Bronchial epithelial cell (primary cell): ENCODE measurements around the gene TNNI3. TPM values are rescaled to one million over a fixed set of nuclear protein-coding genes. Genes with fewer than 3 reads are reported as not detected.
A peak's percentile ranks its signal among the peaks of the same experiment; 100 is the strongest.
"Not testable (repeated sequence)": the region's sequence is repeated elsewhere in the genome, so short reads cannot be mapped to it uniquely, and the experiment has no call there.

ENCODE experiments used
- DNase-seq: peaks from one replicate; pipeline ENCODE4 v3.0.0-alpha.2; 2010; ENCODE audit warnings: low read depth
- FAIRE-seq: peaks from 2 replicates; lab custom pipeline; 2011; peaks lifted over from hg19 to GRCh38; lab: Jason Lieb, UNC
- H3K27me3 ChIP-seq: 2 replicates; pipeline ENCODE4 v1.5.1; 2011; ENCODE audit warnings: low read length; ENCODE audit not compliant: control insufficient read depth, insufficient read depth
- H3K36me3 ChIP-seq: 2 replicates; pipeline ENCODE4 v1.5.1; 2011; ENCODE audit warnings: low read length; ENCODE audit not compliant: control insufficient read depth, insufficient read depth
- H3K4me3 ChIP-seq: 2 replicates; pipeline ENCODE4 v1.5.1; 2011; ENCODE audit warnings: mild to moderate bottlenecking, low read depth, low read length, control low read depth
- total RNA-seq: library from RNA; depleted of rRNA; stranded (reverse); fragments of >200 nt; gene quantifications from 2 replicates; pipeline ENCODE4 v1.2.1, GENCODE V29; 2014
- TF ChIP-seq, protein P1 (sequence below): IDR thresholded peaks from 2 replicates; pipeline ENCODE4 v1.5.1; 2011; ENCODE audit warnings: mild to moderate bottlenecking, moderate library complexity, low read length, control low read depth, inconsistent platforms; ENCODE audit not compliant: insufficient read depth, severe bottlenecking

TNNI3 gene
- total RNA-seq, 1 donor from 2014 or later: 0.53 TPM

DNA sequence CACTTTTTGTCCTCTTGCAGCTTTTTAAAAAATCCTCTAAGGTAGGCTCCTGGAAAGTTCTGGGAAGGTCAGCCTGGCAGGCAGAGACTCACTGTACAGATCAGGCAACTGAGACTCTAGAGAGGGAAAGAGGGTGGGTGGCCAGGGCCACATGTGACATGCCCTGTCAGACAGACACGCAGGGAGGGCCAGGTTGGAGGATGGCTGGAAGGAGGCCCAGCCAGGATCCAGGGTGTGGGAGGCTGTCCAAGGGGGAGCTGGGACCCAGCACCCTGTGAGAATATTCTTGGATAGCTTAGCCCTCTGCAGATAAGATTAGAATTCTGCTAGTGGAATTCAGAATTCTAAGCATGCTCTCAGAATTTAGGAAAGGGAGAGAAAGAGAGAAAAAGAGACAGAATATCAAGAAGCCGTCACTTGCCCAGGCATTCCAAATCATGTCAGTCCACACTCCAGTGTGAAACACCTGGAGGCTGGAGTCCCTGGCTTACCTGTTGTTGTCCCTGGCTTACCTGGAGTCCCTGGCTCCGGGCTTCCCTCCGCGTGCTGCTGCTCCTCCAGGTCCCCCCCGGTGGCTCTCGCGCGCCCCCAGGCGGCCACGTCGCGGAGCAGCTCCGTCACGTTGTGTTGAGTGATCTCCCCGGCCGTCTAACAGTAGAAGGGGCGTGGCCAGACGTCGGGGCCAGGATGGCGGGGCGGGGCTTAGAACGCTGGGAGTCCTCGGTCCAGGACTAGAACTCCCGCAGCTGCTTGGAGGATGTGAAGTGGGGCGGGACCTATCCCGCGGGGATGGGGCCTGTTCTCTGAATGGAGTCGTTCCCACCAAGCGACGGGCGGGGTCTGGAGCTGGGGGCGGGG lies 2.8 kb upstream of the TNNI3 start:
- no peak for FAIRE-seq
- no peaks in the 10 kb centered on the region for H3K27me3 ChIP-seq
- no peaks in the 10 kb centered on the region for H3K36me3 ChIP-seq
- TF ChIP-seq, protein P1, sequence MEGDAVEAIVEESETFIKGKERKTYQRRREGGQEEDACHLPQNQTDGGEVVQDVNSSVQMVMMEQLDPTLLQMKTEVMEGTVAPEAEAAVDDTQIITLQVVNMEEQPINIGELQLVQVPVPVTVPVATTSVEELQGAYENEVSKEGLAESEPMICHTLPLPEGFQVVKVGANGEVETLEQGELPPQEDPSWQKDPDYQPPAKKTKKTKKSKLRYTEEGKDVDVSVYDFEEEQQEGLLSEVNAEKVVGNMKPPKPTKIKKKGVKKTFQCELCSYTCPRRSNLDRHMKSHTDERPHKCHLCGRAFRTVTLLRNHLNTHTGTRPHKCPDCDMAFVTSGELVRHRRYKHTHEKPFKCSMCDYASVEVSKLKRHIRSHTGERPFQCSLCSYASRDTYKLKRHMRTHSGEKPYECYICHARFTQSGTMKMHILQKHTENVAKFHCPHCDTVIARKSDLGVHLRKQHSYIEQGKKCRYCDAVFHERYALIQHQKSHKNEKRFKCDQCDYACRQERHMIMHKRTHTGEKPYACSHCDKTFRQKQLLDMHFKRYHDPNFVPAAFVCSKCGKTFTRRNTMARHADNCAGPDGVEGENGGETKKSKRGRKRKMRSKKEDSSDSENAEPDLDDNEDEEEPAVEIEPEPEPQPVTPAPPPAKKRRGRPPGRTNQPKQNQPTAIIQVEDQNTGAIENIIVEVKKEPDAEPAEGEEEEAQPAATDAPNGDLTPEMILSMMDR: peak; percentile 94
- peak; percentile 69 for DNase-seq
- H3K4me3 ChIP-seq: no peak overlapping the region

DNA sequence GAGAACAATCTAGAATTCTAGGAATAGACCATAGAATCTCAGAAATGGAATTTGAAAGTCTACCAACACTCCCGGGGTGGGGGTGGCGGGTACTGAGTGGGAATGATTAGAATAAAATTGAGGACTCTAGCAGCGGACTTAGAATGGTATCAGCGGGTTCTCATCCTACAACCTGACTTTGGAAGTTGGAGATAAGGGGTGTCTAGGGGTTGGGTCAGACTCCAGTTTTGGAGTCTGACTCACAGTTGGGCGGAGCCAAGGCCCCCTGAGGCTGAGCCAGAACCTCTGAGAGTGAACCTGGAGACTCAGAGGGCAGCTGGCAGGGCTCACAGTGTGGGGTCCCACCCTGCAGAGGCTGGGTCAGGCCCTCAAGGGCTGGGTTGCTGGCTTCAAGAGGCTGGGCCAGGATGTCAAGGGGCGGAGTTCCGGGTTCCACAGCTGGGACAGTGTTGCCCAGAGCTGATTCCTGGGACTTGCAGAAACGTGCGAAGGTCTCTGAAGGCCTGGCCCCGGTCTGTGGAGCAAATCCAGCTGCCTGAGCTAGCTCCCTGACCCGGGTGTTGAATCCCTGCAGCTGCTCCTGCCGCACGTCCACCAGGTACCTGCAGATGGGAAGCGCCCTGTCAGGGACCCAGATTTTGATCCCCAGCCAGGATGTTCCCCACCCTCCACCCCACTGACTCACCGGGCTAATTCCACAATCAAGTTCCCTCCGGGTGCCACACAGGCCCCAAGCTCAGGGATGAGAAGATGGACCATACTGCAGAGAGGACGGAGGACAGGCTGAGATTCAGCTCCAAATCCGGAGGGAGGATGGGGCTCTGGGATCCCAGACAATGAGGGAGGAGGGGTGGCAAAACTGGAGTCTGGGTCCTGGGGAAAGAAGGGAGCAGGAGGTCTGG lies 1.6 kb upstream of the TNNI3 start:
- FAIRE-seq: no peak
- Histone ChIP-seq H3K27me3 (no peaks in the 10 kb centered on the region), H3K36me3 (no peaks in the 10 kb centered on the region), H3K4me3 (no peak overlapping the region)
- DNase-seq: peak; percentile 26
- TF ChIP-seq, protein P1: no peak

DNA sequence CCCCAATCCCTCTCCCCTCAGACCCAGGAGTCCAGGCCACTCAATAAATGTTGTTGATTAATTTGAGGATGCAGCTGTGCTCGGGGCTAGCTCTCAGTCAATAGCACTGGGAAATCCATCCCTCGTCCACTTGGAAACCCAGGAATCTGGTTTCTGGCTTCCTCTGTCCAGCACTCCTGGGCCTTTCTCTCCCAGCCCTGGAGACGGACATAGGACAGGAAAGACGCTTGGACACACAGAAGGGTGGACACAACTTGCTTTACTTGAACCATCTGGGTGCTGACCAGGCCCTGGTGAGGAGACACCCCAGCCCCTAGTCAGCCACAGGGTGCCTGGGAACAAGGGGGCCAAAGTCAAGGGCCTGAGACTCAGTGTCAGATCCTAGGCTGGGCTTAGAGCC lies 891 bp upstream of the TNNI3 start:
- no peak overlapping the region for H3K4me3 ChIP-seq
- TF ChIP-seq, protein P1: no peak
- DNase-seq: no peak
- FAIRE-seq: no peak
- no peaks in the 10 kb centered on the region for H3K27me3 ChIP-seq
- no peaks in the 10 kb centered on the region for H3K36me3 ChIP-seq

DNA sequence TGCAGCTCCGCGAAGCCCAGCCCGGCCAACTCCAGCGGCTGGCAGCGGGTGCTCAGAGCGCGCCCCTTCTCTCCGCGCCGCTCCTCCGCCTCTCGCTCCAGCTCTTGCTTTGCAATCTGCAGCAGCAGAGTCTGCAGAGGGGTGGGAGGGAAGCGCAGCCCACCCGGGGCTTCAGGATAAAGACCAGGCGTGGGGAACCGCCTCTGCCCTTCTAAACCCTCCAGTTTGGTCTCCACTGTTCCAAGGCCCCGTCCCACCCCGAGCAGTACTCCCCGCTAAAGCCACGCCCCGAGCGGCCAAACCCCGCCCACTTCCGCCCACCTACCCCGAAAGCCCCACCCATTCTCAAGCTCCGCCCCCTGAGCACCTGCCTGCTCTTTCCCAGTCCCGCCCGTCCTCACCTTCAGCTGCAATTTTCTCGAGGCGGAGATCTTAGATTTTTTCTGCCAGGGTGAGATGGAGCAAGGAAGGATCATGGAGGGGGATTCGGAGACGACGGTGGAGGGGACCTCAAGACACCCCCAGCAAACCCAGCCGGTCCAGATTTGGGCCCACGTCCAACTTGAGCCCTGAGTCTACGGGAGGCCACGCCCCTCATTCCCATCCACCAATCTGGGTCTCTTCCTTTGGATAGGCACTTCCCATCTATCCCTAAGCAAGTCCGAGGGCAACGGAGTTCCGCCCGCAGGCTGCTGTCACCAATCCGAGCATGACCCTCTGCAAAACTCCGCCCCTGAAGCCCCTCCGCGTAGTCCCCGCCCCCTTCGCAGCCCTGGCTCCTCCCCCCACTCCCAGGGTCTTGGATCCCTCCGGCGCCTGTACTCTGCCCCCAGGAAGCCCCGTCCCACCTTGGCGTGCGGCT lies 1.1 kb downstream of the TNNI3 start:
- H3K4me3 ChIP-seq: no peak overlapping the region

DNA sequence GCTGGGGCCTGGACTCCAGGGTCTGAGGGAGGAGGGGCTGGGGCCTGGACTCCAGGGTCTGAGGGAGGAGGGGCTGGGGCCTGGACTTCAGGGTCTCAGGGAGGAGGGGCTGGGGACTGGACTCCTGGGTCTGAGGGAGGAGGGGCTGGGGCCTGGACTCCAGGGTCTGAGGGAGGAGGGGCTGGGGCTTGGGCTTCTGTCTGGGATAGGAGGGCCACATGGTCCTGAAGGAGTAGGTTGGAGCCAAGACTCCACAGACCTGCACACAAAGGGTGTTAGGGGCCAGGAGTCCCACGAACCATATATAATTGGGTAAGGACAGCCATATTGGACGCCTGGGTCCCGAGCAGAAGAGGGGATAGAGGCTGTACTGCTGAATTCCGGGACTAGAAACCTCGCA lies 1.7 kb downstream of the TNNI3 start:
- not testable (repeated sequence) for H3K27me3 ChIP-seq, H3K4me3 ChIP-seq, DNase-seq, FAIRE-seq, H3K36me3 ChIP-seq

More for the DNA sequence above, 1.1 kb downstream of the TNNI3 start:
- TF ChIP-seq, protein P1: no peak
- Histone ChIP-seq H3K36me3 (no peaks in the 10 kb centered on the region), H3K27me3 (no peaks in the 10 kb centered on the region)
- DNase-seq: peak; percentile 17
- no peak for FAIRE-seq
